ENCODE measurements around the gene NRTN. TPM values are rescaled to one million over a fixed set of nuclear protein-coding genes. Genes with fewer than 3 reads are reported as not detected.

NRTN gene
- total RNA-seq, 3 donors from 2014 or later (not counting 1 experiment from before 2014, with no cell fraction given): 0.33 to 0.34 TPM; not detected in 1

DNA sequence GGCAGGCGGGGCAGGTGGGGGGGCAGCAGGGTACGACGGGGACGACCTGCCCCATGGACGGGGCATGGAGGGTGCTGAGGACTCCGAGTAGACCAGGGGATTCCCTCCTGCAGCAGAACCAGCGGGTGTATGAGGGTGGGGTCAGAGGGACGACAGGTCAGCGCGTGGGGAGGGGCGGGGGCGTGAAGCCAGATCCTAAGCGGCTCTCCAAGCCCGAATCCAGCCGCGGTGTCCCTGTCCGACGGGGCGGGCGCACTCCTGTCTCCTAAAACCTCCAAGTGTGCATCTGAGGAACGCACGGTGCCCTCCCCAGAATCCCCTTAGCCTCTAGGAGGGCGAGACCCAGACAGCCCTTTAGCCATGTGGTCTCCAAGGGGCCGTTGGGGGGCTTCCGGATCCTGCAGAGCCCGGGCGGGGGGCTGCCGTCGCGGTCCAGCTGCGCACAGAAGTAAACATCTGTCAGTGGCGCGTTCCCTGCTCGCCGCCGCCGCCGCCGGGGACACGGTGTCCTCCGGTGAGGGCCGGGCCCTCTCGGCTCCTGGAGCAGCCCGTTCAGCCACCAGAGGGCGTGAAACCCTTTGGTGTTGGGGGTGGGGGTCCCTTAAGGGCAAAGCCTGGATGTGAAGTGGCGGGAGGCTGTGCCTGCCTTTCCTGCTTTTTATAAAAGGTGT lies 730 bp downstream of the NRTN start:
- WGBS (ENCODE audit: insufficient coverage): 4% methylated on average over 46 of the region's 46 CpGs
- ATAC-seq (no peak), DNase-seq (peak in 1 of 2 donors; percentile 79)
- Mint-ChIP-seq H3K36me3 (no peaks in the 10 kb centered on the region), H3K4me3 (peak overlapping the region; percentile 50), H3K27ac (no peak overlapping the region), H3K9me3 (no peaks in the 10 kb centered on the region), H3K4me1 (peaks cover 12 to 19% of the 10 kb centered on the region in 2 donors), H3K27me3 (ENCODE audit: low read depth in 2 of 2) (peaks cover 7 to 42% of the 10 kb centered on the region in 2 donors)
- H3K27me3 ChIP-seq (ENCODE audit: control insufficient read depth, insufficient read depth, low read length): peaks cover 38% of the 10 kb centered on the region
- no peaks in the 10 kb centered on the region for H3K9me3 ChIP-seq (ENCODE audit: control insufficient read depth, insufficient read depth, low read length)
- peaks cover 27% of the 10 kb centered on the region for H3K4me1 ChIP-seq (ENCODE audit: control insufficient read depth, insufficient read depth, low read length)
- intact Hi-C loops (cut with micrococcal nuclease): loop anchor here (2.0 kb wide), 1 partner anchor 87 kb away; no protein-coding TSS in a partner anchor
- TF ChIP-seq, protein P1, sequence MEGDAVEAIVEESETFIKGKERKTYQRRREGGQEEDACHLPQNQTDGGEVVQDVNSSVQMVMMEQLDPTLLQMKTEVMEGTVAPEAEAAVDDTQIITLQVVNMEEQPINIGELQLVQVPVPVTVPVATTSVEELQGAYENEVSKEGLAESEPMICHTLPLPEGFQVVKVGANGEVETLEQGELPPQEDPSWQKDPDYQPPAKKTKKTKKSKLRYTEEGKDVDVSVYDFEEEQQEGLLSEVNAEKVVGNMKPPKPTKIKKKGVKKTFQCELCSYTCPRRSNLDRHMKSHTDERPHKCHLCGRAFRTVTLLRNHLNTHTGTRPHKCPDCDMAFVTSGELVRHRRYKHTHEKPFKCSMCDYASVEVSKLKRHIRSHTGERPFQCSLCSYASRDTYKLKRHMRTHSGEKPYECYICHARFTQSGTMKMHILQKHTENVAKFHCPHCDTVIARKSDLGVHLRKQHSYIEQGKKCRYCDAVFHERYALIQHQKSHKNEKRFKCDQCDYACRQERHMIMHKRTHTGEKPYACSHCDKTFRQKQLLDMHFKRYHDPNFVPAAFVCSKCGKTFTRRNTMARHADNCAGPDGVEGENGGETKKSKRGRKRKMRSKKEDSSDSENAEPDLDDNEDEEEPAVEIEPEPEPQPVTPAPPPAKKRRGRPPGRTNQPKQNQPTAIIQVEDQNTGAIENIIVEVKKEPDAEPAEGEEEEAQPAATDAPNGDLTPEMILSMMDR (IDR thresholded peaks at IDR 0.05): peak; percentile 42
- no peak overlapping the region for H3K4me3 ChIP-seq (ENCODE audit: low read length)
- H3K27ac ChIP-seq (ENCODE audit: low read length): no peak overlapping the region
- no peaks in the 10 kb centered on the region for H3K36me3 ChIP-seq (ENCODE audit: control insufficient read depth, insufficient read depth, low read length)

DNA sequence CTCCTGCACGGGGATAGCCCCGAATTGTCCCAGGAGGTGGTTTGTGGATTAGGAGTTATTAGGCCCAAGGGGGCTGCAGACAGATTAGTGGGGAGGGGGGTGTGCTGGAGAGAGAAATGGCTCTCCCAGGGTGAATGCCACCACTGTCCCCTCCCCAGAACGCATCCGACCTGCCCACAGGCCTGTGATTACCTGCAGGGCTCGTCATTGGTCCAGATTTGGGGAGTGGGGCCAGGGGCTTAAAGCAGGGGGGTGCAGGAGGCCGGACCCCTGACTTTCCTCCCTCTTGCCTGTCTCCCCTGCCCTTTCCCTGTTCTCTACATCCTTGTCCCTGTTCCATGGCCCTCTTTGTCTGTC lies 1.2 kb downstream of the NRTN start:
- Histone ChIP-seq H3K9me3 (ENCODE audit: control insufficient read depth, insufficient read depth, low read length) (no peaks in the 10 kb centered on the region), H3K36me3 (ENCODE audit: control insufficient read depth, insufficient read depth, low read length) (no peaks in the 10 kb centered on the region), H3K4me1 (ENCODE audit: control insufficient read depth, insufficient read depth, low read length) (peaks cover 27% of the 10 kb centered on the region), H3K4me3 (ENCODE audit: low read length) (no peak overlapping the region), H3K27ac (ENCODE audit: low read length) (no peak overlapping the region), H3K27me3 (ENCODE audit: control insufficient read depth, insufficient read depth, low read length) (peaks cover 33% of the 10 kb centered on the region)
- no peak for ATAC-seq
- Mint-ChIP-seq H3K9me3 (no peaks in the 10 kb centered on the region), H3K27me3 (ENCODE audit: low read depth in 2 of 2) (peaks cover 7 to 40% of the 10 kb centered on the region in 2 donors), H3K36me3 (no peaks in the 10 kb centered on the region), H3K27ac (no peak overlapping the region), H3K4me3 (no peak overlapping the region), H3K4me1 (peaks cover 12 to 19% of the 10 kb centered on the region in 2 donors)
- TF ChIP-seq, protein P1 (IDR thresholded peaks at IDR 0.05): peak; percentile 6
- no peak for DNase-seq
- 50% methylated on average over 6 of the region's 6 CpGs for WGBS (ENCODE audit: insufficient coverage)
- intact Hi-C loops (cut with micrococcal nuclease): no loop called here

DNA sequence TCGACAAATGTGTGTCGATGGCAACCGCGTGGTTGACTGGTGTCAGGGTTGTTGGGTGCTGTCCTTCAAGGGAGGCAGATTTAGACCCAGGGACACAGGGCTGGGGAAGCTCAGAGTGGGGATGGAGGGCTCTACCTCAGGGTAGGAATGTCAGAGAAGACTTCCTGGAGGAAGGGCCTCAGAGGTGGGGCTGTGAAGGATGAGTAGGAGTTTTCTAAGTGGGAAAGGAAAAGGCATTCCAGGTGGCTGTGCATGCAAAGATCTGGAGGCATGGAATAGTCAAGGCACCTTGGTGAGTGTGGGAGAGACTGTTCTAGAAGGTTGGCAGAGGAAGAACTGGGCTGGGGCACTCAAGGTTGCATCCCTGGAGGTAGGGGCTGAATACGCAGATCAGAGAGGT lies 2.0 kb downstream of the NRTN start:
- H3K27me3 Mint-ChIP-seq (ENCODE audit: low read depth in 2 of 2): peaks cover 7 to 37% of the 10 kb centered on the region in 2 donors
- DNase-seq (peak in 1 of 2 donors; percentile 19), ATAC-seq (no peak)
- TF ChIP-seq, protein P1 (IDR thresholded peaks at IDR 0.05): no peak
- Histone ChIP-seq H3K4me3 (ENCODE audit: low read length) (no peak overlapping the region), H3K4me1 (ENCODE audit: control insufficient read depth, insufficient read depth, low read length) (peaks cover 25% of the 10 kb centered on the region), H3K27me3 (ENCODE audit: control insufficient read depth, insufficient read depth, low read length) (peaks cover 25% of the 10 kb centered on the region), H3K36me3 (ENCODE audit: control insufficient read depth, insufficient read depth, low read length) (no peaks in the 10 kb centered on the region), H3K9me3 (ENCODE audit: control insufficient read depth, insufficient read depth, low read length) (no peaks in the 10 kb centered on the region), H3K27ac (ENCODE audit: low read length) (no peak overlapping the region)
- no peaks in the 10 kb centered on the region for H3K9me3 Mint-ChIP-seq
- no peaks in the 10 kb centered on the region for H3K36me3 Mint-ChIP-seq
- H3K4me3 Mint-ChIP-seq: no peak overlapping the region
- intact Hi-C loops (cut with micrococcal nuclease): no loop called here
- 98% methylated on average over 5 of the region's 5 CpGs for WGBS (ENCODE audit: insufficient coverage)
- H3K27ac Mint-ChIP-seq: no peak overlapping the region
- peaks cover 12 to 16% of the 10 kb centered on the region in 2 donors for H3K4me1 Mint-ChIP-seq
